ENCODE data around the gene MAN1C1.

The MAN1C1 gene

GRCh38 chr1:25738499-25738898, 121.9 kb downstream of the MAN1C1 start:
- H3K4me1 ChIP-seq (ENCODE audit: control insufficient read depth, low read depth, low read length) = no peaks in the 10 kb centered on the region
- no peak overlapping the region for H3K27ac ChIP-seq (ENCODE audit: low read length)
- H3K4me3 ChIP-seq (ENCODE audit: low read length) = no peak overlapping the region
- no peak overlapping the region for H3K9ac ChIP-seq (ENCODE audit: low read length)
- no peaks in the 10 kb centered on the region for H3K36me3 ChIP-seq (ENCODE audit: control insufficient read depth, low read depth, low read length)
- H3K9me3 ChIP-seq (ENCODE audit: control insufficient read depth, low read depth, low read length) = no peaks in the 10 kb centered on the region
- no peaks in the 10 kb centered on the region for H3K27me3 ChIP-seq (ENCODE audit: control insufficient read depth, insufficient read depth, low read length)

- no peaks in the 10 kb centered on the region for H3K9me3 ChIP-seq (ENCODE audit: control insufficient read depth, low read depth, low read length)
- no peak overlapping the region for H3K4me3 ChIP-seq (ENCODE audit: low read length)
- no peak overlapping the region for H3K9ac ChIP-seq (ENCODE audit: low read length)
- peaks cover 1% of the 10 kb centered on the region for H3K4me1 ChIP-seq (ENCODE audit: control insufficient read depth, low read depth, low read length)
- H3K27me3 ChIP-seq (ENCODE audit: control insufficient read depth, insufficient read depth, low read length) = no peaks in the 10 kb centered on the region
- H3K36me3 ChIP-seq (ENCODE audit: control insufficient read depth, low read depth, low read length) = no peaks in the 10 kb centered on the region
- H3K27ac ChIP-seq (ENCODE audit: low read length) = no peak overlapping the region
These were observed 122.8 kb downstream of the MAN1C1 start for GRCh38 chr1:25739341-25739740.

GRCh38 chr1:25740071-25740470, 123.5 kb downstream of the MAN1C1 start:
- Histone ChIP-seq H3K27me3 (ENCODE audit: control insufficient read depth, insufficient read depth, low read length) (no peaks in the 10 kb centered on the region), H3K9me3 (ENCODE audit: control insufficient read depth, low read depth, low read length) (no peaks in the 10 kb centered on the region), H3K27ac (ENCODE audit: low read length) (no peak overlapping the region), H3K9ac (ENCODE audit: low read length) (no peak overlapping the region), H3K4me3 (ENCODE audit: low read length) (no peak overlapping the region), H3K4me1 (ENCODE audit: control insufficient read depth, low read depth, low read length) (peaks cover 5% of the 10 kb centered on the region), H3K36me3 (ENCODE audit: control insufficient read depth, low read depth, low read length) (no peaks in the 10 kb centered on the region)

GRCh38 chr1:25742316-25742715, 125.7 kb downstream of the MAN1C1 start:
- Histone ChIP-seq H3K27ac (ENCODE audit: low read length) (no peak overlapping the region), H3K27me3 (ENCODE audit: control insufficient read depth, insufficient read depth, low read length) (no peaks in the 10 kb centered on the region), H3K36me3 (ENCODE audit: control insufficient read depth, low read depth, low read length) (no peaks in the 10 kb centered on the region), H3K9me3 (ENCODE audit: control insufficient read depth, low read depth, low read length) (no peaks in the 10 kb centered on the region), H3K4me1 (ENCODE audit: control insufficient read depth, low read depth, low read length) (peaks cover 10% of the 10 kb centered on the region), H3K4me3 (ENCODE audit: low read length) (no peak overlapping the region), H3K9ac (ENCODE audit: low read length) (no peak overlapping the region)

- no peaks in the 10 kb centered on the region for H3K9me3 ChIP-seq (ENCODE audit: control insufficient read depth, low read depth, low read length)
- no peak overlapping the region for H3K27ac ChIP-seq (ENCODE audit: low read length)
- no peak overlapping the region for H3K9ac ChIP-seq (ENCODE audit: low read length)
- no peak overlapping the region for H3K4me3 ChIP-seq (ENCODE audit: low read length)
- no peaks in the 10 kb centered on the region for H3K36me3 ChIP-seq (ENCODE audit: control insufficient read depth, low read depth, low read length)
- no peaks in the 10 kb centered on the region for H3K27me3 ChIP-seq (ENCODE audit: control insufficient read depth, insufficient read depth, low read length)
- H3K4me1 ChIP-seq (ENCODE audit: control insufficient read depth, low read depth, low read length) = peaks cover 17% of the 10 kb centered on the region
These were observed 126.9 kb downstream of the MAN1C1 start for GRCh38 chr1:25743164-25744139.

GRCh38 chr1:25744140-25744581, 127.6 kb downstream of the MAN1C1 start:
- Histone ChIP-seq H3K27ac (ENCODE audit: low read length) (no peak overlapping the region), H3K4me3 (ENCODE audit: low read length) (no peak overlapping the region), H3K4me1 (ENCODE audit: control insufficient read depth, low read depth, low read length) (peaks cover 17% of the 10 kb centered on the region), H3K9ac (ENCODE audit: low read length) (no peak overlapping the region), H3K36me3 (ENCODE audit: control insufficient read depth, low read depth, low read length) (no peaks in the 10 kb centered on the region), H3K9me3 (ENCODE audit: control insufficient read depth, low read depth, low read length) (no peaks in the 10 kb centered on the region), H3K27me3 (ENCODE audit: control insufficient read depth, insufficient read depth, low read length) (no peaks in the 10 kb centered on the region)

GRCh38 chr1:25744636-25745425, 128.2 kb downstream of the MAN1C1 start:
- Histone ChIP-seq H3K27me3 (ENCODE audit: control insufficient read depth, insufficient read depth, low read length) (no peaks in the 10 kb centered on the region), H3K4me1 (ENCODE audit: control insufficient read depth, low read depth, low read length) (peaks cover 17% of the 10 kb centered on the region), H3K9me3 (ENCODE audit: control insufficient read depth, low read depth, low read length) (no peaks in the 10 kb centered on the region), H3K4me3 (ENCODE audit: low read length) (no peak overlapping the region), H3K9ac (ENCODE audit: low read length) (no peak overlapping the region), H3K27ac (ENCODE audit: low read length) (no peak overlapping the region), H3K36me3 (ENCODE audit: control insufficient read depth, low read depth, low read length) (no peaks in the 10 kb centered on the region)

- Histone ChIP-seq H3K9me3 (ENCODE audit: control insufficient read depth, low read depth, low read length) (no peaks in the 10 kb centered on the region), H3K27me3 (ENCODE audit: control insufficient read depth, insufficient read depth, low read length) (no peaks in the 10 kb centered on the region), H3K36me3 (ENCODE audit: control insufficient read depth, low read depth, low read length) (no peaks in the 10 kb centered on the region), H3K9ac (ENCODE audit: low read length) (no peak overlapping the region), H3K27ac (ENCODE audit: low read length) (no peak overlapping the region), H3K4me1 (ENCODE audit: control insufficient read depth, low read depth, low read length) (peaks cover 17% of the 10 kb centered on the region), H3K4me3 (ENCODE audit: low read length) (no peak overlapping the region)
These were observed 129.9 kb downstream of the MAN1C1 start for GRCh38 chr1:25746299-25747045.

- Histone ChIP-seq H3K27ac (ENCODE audit: low read length) (no peak overlapping the region), H3K36me3 (ENCODE audit: control insufficient read depth, low read depth, low read length) (no peaks in the 10 kb centered on the region), H3K9ac (ENCODE audit: low read length) (no peak overlapping the region), H3K4me3 (ENCODE audit: low read length) (no peak overlapping the region), H3K4me1 (ENCODE audit: control insufficient read depth, low read depth, low read length) (peaks cover 17% of the 10 kb centered on the region), H3K27me3 (ENCODE audit: control insufficient read depth, insufficient read depth, low read length) (no peaks in the 10 kb centered on the region), H3K9me3 (ENCODE audit: control insufficient read depth, low read depth, low read length) (no peaks in the 10 kb centered on the region)
These were observed 130.6 kb downstream of the MAN1C1 start for GRCh38 chr1:25747046-25747719.

GRCh38 chr1:25748531-25749205, 132.1 kb downstream of the MAN1C1 start:
- no peak overlapping the region for H3K27ac ChIP-seq (ENCODE audit: low read length)
- no peaks in the 10 kb centered on the region for H3K9me3 ChIP-seq (ENCODE audit: control insufficient read depth, low read depth, low read length)
- no peak overlapping the region for H3K9ac ChIP-seq (ENCODE audit: low read length)
- no peak overlapping the region for H3K4me3 ChIP-seq (ENCODE audit: low read length)
- H3K36me3 ChIP-seq (ENCODE audit: control insufficient read depth, low read depth, low read length) = no peaks in the 10 kb centered on the region
- H3K27me3 ChIP-seq (ENCODE audit: control insufficient read depth, insufficient read depth, low read length) = no peaks in the 10 kb centered on the region
- peaks cover 17% of the 10 kb centered on the region for H3K4me1 ChIP-seq (ENCODE audit: control insufficient read depth, low read depth, low read length)
